ENCODE measurements around the gene SLC9C1. TPM values are rescaled to one million over a fixed set of nuclear protein-coding genes. Genes with fewer than 3 reads are reported as not detected.

The SLC9C1 gene
- total RNA-seq, 2 experiments from 2014 or later, result not detected

DNA sequence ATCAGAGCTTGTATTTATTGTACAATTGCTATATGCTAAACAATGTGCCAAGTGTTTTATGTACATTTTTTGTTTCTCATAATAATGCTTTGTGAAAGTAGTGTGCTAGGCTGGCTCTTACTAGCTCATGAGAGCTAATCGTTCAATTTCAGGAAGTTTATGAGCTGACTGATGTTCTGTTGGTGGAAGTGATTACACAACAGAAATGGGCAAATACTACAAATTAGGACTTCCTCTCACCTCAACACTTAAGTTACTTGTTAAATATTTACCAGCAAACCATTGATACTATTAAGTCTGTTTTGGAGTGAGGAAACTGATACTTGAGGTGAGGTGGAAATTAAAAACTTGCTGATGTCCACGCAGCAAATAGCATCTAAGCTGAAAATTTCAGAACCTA, 32.3 kb downstream of the SLC9C1 start:
- Mint-ChIP-seq H3K36me3 (ENCODE audit: low read depth) (no peaks in the 10 kb centered on the region), H3K9me3 (no peaks in the 10 kb centered on the region), H3K4me1 (ENCODE audit: low read depth) (no peaks in the 10 kb centered on the region), H3K27me3 (no peaks in the 10 kb centered on the region), H3K4me3 (no peak overlapping the region), H3K27ac (no peak overlapping the region)
- DNase-seq (no peak), ATAC-seq (ENCODE audit: poor library complexity) (no peak)
- no peaks in the 10 kb centered on the region for H3K36me3 ChIP-seq (ENCODE audit: insufficient read depth, low read length)
- intact Hi-C loops (cut with DNase I, micrococcal nuclease), result no loop called here
- ChIA-PET POLR2A (no interaction called here), CTCF (no interaction called here)
- no peak overlapping the region for H3K4me3 ChIP-seq (ENCODE audit: low read length)
- TF ChIP-seq, protein P1, sequence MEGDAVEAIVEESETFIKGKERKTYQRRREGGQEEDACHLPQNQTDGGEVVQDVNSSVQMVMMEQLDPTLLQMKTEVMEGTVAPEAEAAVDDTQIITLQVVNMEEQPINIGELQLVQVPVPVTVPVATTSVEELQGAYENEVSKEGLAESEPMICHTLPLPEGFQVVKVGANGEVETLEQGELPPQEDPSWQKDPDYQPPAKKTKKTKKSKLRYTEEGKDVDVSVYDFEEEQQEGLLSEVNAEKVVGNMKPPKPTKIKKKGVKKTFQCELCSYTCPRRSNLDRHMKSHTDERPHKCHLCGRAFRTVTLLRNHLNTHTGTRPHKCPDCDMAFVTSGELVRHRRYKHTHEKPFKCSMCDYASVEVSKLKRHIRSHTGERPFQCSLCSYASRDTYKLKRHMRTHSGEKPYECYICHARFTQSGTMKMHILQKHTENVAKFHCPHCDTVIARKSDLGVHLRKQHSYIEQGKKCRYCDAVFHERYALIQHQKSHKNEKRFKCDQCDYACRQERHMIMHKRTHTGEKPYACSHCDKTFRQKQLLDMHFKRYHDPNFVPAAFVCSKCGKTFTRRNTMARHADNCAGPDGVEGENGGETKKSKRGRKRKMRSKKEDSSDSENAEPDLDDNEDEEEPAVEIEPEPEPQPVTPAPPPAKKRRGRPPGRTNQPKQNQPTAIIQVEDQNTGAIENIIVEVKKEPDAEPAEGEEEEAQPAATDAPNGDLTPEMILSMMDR (IDR thresholded peaks at IDR 0.05), result no peak
- H3K9me3 ChIP-seq (ENCODE audit: control insufficient read depth in 1 of 2, insufficient read depth in 1 of 2, low read length in 2 of 2), result no peaks in the 10 kb centered on the region
- H3K27ac ChIP-seq (ENCODE audit: low read depth in 1 of 2, low read length in 2 of 2), result no peak overlapping the region
- no peaks in the 10 kb centered on the region for H3K4me1 ChIP-seq (ENCODE audit: insufficient read depth, low read length)
- H3K27me3 ChIP-seq (ENCODE audit: control insufficient read depth in 1 of 2, insufficient read depth in 2 of 2, low read length in 2 of 2), result no peaks in the 10 kb centered on the region

DNA sequence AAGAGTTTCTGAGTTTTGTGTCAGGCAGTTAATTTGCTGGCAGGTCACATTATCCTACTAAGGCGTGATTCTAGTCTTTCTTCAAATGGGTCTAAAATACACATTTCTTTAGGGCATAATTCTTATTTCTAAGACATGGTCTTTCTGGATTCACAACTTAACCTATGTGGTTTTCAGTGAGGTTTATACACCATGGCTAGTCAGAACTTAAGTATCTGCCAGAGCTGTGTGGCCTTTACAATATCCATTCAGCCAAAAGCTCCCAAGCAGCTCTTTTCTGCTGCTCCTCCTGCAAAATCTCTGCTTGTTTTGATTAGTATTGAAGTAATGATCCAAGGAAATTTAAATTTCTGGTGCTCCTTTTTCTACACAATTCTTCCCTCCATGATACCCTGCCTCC, 33.5 kb downstream of the SLC9C1 start:
- Mint-ChIP-seq H3K36me3 (ENCODE audit: low read depth) (no peaks in the 10 kb centered on the region), H3K27me3 (no peaks in the 10 kb centered on the region), H3K9me3 (peaks cover 4% of the 10 kb centered on the region), H3K4me1 (ENCODE audit: low read depth) (no peaks in the 10 kb centered on the region), H3K4me3 (no peak overlapping the region), H3K27ac (no peak overlapping the region)
- TF ChIP-seq, protein P1 (IDR thresholded peaks at IDR 0.05), result no peak
- H3K4me3 ChIP-seq (ENCODE audit: low read length), result no peak overlapping the region
- H3K9me3 ChIP-seq (ENCODE audit: control insufficient read depth in 1 of 2, insufficient read depth in 1 of 2, low read length in 2 of 2), result no peaks in the 10 kb centered on the region
- no peaks in the 10 kb centered on the region for H3K27me3 ChIP-seq (ENCODE audit: control insufficient read depth in 1 of 2, insufficient read depth in 2 of 2, low read length in 2 of 2)
- no peak for ATAC-seq (ENCODE audit: poor library complexity)
- no peak overlapping the region for H3K27ac ChIP-seq (ENCODE audit: low read depth in 1 of 2, low read length in 2 of 2)
- DNase-seq, result no peak
- no peaks in the 10 kb centered on the region for H3K4me1 ChIP-seq (ENCODE audit: insufficient read depth, low read length)
- ChIA-PET CTCF (no interaction called here), POLR2A (no interaction called here)
- no peaks in the 10 kb centered on the region for H3K36me3 ChIP-seq (ENCODE audit: insufficient read depth, low read length)
- intact Hi-C loops (cut with DNase I, micrococcal nuclease), result no loop called here

DNA sequence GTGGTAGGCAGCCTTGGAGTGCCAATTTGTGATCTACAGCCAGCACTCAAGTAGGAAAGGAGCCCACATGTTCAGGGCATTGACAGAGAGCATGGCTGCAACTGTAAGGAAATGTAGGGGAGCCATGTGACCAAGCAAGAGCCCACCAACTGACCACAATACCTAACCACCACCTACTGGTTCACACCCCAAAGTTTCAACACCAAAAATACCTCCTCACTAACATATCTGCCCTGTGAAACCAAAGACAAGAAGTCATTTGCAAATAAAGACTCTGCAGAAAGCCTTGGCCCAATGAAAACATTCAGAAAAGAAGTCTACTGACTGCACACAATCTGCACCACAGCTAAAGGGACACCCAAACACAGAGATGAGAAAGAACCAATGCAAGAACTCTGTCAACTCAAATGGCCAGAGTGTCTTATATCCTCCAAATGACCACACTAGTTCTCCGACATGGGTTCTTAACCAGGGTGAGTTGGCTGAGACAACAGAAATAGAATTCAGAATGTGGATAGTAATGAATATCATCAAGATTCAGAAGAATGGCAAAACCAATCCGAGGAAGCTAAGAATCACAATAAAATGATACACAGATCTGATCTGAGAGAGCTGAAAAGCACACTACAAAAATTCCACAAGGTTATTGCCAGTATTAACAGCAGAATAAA, 40.6 kb downstream of the SLC9C1 start:
- Mint-ChIP-seq H3K4me3 (no peak overlapping the region), H3K36me3 (ENCODE audit: low read depth) (peaks cover 11% of the 10 kb centered on the region), H3K27me3 (peaks cover 4% of the 10 kb centered on the region), H3K4me1 (ENCODE audit: low read depth) (no peaks in the 10 kb centered on the region), H3K9me3 (peaks cover 17% of the 10 kb centered on the region), H3K27ac (no peak overlapping the region)
- DNase-seq, result no peak
- CTCF ChIA-PET, result no interaction called here
- ATAC-seq (ENCODE audit: poor library complexity), result no peak
- no peaks in the 10 kb centered on the region for H3K36me3 ChIP-seq (ENCODE audit: insufficient read depth, low read length)
- peaks cover 0 to 6% of the 10 kb centered on the region in 2 experiments for H3K27me3 ChIP-seq (ENCODE audit: control insufficient read depth in 1 of 2, insufficient read depth in 2 of 2, low read length in 2 of 2)
- POLR2A ChIA-PET, result no interaction called here
- H3K27ac ChIP-seq (ENCODE audit: low read depth in 1 of 2, low read length in 2 of 2), result no peak overlapping the region
- no peak overlapping the region for H3K4me3 ChIP-seq (ENCODE audit: low read length)
- no peaks in the 10 kb centered on the region for H3K4me1 ChIP-seq (ENCODE audit: insufficient read depth, low read length)
- intact Hi-C loops (cut with DNase I, micrococcal nuclease), result no loop called here
- TF ChIP-seq, protein P1 (IDR thresholded peaks at IDR 0.05), result no peak
- H3K9me3 ChIP-seq (ENCODE audit: control insufficient read depth in 1 of 2, insufficient read depth in 1 of 2, low read length in 2 of 2), result no peaks in the 10 kb centered on the region
